Omental fat pad (tissue), 4 donors: ENCODE measurements around the gene ZNF197. TPM values are rescaled to one million over a fixed set of nuclear protein-coding genes. Genes with fewer than 3 reads are reported as not detected.
A peak's percentile ranks its signal among the peaks of the same experiment; 100 is the strongest.

Source experiments
- ATAC-seq: fragments of 150-250 bp; one replicate; pipeline ENCODE4 v1.9.1; 2016; ENCODE audit warnings: mild to moderate bottlenecking, moderate library complexity; ENCODE audit not compliant: low FRiP score
- DNase-seq: peaks from one replicate; pipeline ENCODE4 v3.0.0-alpha.2; 2019; ENCODE audit warnings: low spot score
- total RNA-seq, 4 donors: library from RNA; depleted of rRNA; stranded (reverse); fragments of >200 nt; gene quantifications; one replicate each; pipeline ENCODE4 v1.1.0, GENCODE V29; 2016
- TF ChIP-seq, protein P1 (sequence below), 3 donors: fragments of 450-650 bp; IDR thresholded peaks; one replicate each; pipeline ENCODE4 v1.5.1; 2016 to 2017; ENCODE audit warnings: antibody characterized with exemption in 3 of 3, mild to moderate bottlenecking in 3 of 3, moderate library complexity in 2 of 3

The ZNF197 gene
- total RNA-seq, 4 donors from 2014 or later: 10.2 to 19.7 (median 10.8) TPM

DNA sequence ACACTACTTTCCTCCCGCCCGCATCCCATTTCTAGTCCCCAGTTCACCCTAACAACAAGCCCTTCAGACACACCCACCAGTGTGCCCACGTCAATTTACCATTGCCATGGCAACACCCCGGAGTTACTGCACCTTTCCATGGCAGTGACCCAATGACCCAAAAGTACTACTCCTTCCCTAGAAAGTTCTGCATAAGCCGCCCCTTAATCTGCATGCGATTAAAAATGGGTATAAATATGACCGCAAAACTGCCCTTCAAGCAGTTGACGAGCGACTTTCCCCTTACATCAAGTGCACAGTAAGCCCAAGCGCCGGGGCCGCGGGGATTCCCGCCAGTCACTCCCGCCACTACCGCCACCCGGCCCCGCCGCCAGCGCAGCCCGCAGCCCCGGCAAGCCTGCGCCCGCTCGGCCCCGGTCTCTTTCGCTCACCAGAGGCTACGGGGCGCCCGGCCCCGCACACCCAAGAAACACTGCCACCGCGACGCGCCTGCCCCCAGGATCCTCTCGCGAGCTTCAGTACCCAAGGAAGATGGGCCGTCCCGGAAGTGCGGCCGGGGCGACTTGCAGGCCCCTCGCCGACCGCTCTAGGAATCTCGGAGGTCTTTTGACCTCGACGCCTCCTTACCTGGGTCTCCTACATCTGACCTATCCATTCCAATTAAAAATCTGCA lies 60.4 kb downstream of the ZNF197 start:
- DNase-seq (peak; percentile 31), ATAC-seq (peak; percentile 71)
- TF ChIP-seq, protein P1, sequence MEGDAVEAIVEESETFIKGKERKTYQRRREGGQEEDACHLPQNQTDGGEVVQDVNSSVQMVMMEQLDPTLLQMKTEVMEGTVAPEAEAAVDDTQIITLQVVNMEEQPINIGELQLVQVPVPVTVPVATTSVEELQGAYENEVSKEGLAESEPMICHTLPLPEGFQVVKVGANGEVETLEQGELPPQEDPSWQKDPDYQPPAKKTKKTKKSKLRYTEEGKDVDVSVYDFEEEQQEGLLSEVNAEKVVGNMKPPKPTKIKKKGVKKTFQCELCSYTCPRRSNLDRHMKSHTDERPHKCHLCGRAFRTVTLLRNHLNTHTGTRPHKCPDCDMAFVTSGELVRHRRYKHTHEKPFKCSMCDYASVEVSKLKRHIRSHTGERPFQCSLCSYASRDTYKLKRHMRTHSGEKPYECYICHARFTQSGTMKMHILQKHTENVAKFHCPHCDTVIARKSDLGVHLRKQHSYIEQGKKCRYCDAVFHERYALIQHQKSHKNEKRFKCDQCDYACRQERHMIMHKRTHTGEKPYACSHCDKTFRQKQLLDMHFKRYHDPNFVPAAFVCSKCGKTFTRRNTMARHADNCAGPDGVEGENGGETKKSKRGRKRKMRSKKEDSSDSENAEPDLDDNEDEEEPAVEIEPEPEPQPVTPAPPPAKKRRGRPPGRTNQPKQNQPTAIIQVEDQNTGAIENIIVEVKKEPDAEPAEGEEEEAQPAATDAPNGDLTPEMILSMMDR (IDR thresholded peaks at IDR 0.05): no peak

DNA sequence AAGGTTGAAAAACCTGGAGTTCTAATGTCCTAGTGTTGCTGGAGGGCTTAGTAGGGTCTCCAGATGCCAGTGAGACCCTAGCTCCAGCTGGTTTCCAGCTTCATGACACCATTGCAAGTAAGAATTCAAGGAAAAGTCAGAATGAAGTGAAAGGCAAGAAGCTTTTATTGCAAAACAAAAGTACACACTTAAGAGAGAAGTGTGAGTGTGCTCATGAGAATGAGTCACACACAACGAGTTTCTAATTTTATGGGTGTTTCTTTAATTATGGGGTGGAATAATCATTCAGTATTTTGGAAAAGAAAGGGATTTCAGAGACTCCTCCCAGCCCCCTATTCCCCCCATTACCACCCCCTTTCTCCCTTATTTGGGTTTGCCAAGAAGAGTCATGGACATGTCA lies 63.1 kb downstream of the ZNF197 start:
- no peak for ATAC-seq
- TF ChIP-seq, protein P1 (IDR thresholded peaks at IDR 0.05): no peak
- no peak for DNase-seq

Other genes with a start within 250 kb of the ZNF197 start
- gene ZNF445, start 147.4 kb upstream of the ZNF197 start, total RNA-seq: 10 to 100 TPM in 1 of 4 donors, 1 to 10 TPM in 3; 4.6 to 10.1 (median 6.6) TPM
- gene ZKSCAN7, start 69.8 kb upstream of the ZNF197 start, total RNA-seq: 1 to 10 TPM; 1.8 to 7.6 (median 3.9) TPM
- gene ZNF660, start 40.1 kb upstream of the ZNF197 start, total RNA-seq: 1 to 10 TPM; 1.4 to 3.5 (median 1.8) TPM
- gene ZNF35, start 23.7 kb downstream of the ZNF197 start, total RNA-seq: 10 to 100 TPM in 2 of 4 donors, 1 to 10 TPM in 2; 8.3 to 28.1 (median 12.8) TPM
- gene ZNF502, start 87.6 kb downstream of the ZNF197 start, total RNA-seq: 1 to 10 TPM; 3.3 to 7.3 (median 6.0) TPM
- 1 to 10 TPM; 1.9 to 5.4 (median 2.7) TPM for gene ZNF501, start 104.6 kb downstream of the ZNF197 start, total RNA-seq
- 10 to 100 TPM; 16.8 to 26.0 (median 20.7) TPM for gene KIAA1143, start 136.6 kb downstream of the ZNF197 start, total RNA-seq
- gene KIF15, start 136.8 kb downstream of the ZNF197 start, total RNA-seq: 1 to 10 TPM in 2 of 4 donors, under 1 TPM in 2; 0.44 to 1.7 (median 1.1) TPM
- gene TMEM42, start 236.9 kb downstream of the ZNF197 start, total RNA-seq: 10 to 100 TPM in 3 of 4 donors, 1 to 10 TPM in 1; 6.1 to 22.1 (median 18.0) TPM
- not detected for gene TGM4, start 249.6 kb downstream of the ZNF197 start, total RNA-seq